Mesendoderm (in vitro differentiated cells): Measurements from ENCODE around the gene CPNE8.

Experiments used
- DNase-seq: peaks from one replicate; pipeline ENCODE4 v3.0.0; 2013
- H2AK5ac ChIP-seq: 2 replicates; pipeline ENCODE4 v1.6.1; 2013; ENCODE audit warnings: low read length, inconsistent platforms
- H2BK120ac ChIP-seq: 2 replicates; pipeline ENCODE4 v1.6.1; 2013; ENCODE audit warnings: low read depth, mild to moderate bottlenecking, low read length, moderate library complexity, mixed read lengths
- H2BK15ac ChIP-seq: replicated peaks from 2 replicates; pipeline ENCODE4 v1.6.1; 2013; ENCODE audit warnings: low read depth, mild to moderate bottlenecking, moderate library complexity
- H2BK5ac ChIP-seq: 2 replicates; pipeline ENCODE4 v1.6.1; 2013; ENCODE audit warnings: low read length, inconsistent platforms
- H3K18ac ChIP-seq: 2 replicates; pipeline ENCODE4 v1.6.1; 2013; ENCODE audit warnings: mild to moderate bottlenecking, low read length, mixed read lengths
- H3K23ac ChIP-seq: one replicate; pipeline ENCODE4 v1.6.1; 2013; ENCODE audit warnings: low read length
- H3K27ac ChIP-seq: 2 replicates; pipeline ENCODE4 v1.5.1; 2013; ENCODE audit warnings: low read depth, mild to moderate bottlenecking, inconsistent platforms, low read length, moderate library complexity
- H3K27me3 ChIP-seq: 2 replicates; pipeline ENCODE4 v1.6.1; 2013; ENCODE audit warnings: low read length, control low read depth, mild to moderate bottlenecking, inconsistent platforms; ENCODE audit not compliant: insufficient read depth, poor library complexity
- H3K36me3 ChIP-seq: 2 replicates; pipeline ENCODE4 v1.6.1; 2013; ENCODE audit warnings: low read length, inconsistent platforms; ENCODE audit not compliant: control insufficient read depth, insufficient read depth
- H3K4ac ChIP-seq: one replicate; pipeline ENCODE4 v1.6.1; 2013; ENCODE audit warnings: low read depth, mild to moderate bottlenecking, low read length, moderate library complexity
- H3K4me1 ChIP-seq: 2 replicates; pipeline ENCODE4 v1.6.1; 2013; ENCODE audit warnings: low read depth, low read length, inconsistent platforms; ENCODE audit not compliant: control insufficient read depth
- H3K4me2 ChIP-seq: 2 replicates; pipeline ENCODE4 v1.6.1; 2013; ENCODE audit warnings: low read length
- H3K4me3 ChIP-seq: 2 replicates; pipeline ENCODE4 v1.5.1; 2013; ENCODE audit warnings: mild to moderate bottlenecking, low read length
- H3K56ac ChIP-seq: one replicate; pipeline ENCODE4 v1.6.1; 2013; ENCODE audit warnings: low read length
- H3K79me1 ChIP-seq: 2 replicates; pipeline ENCODE4 v1.6.1; 2013; ENCODE audit warnings: low read length, inconsistent platforms
- H3K79me2 ChIP-seq: 2 replicates; pipeline ENCODE4 v1.6.1; 2013; ENCODE audit warnings: mild to moderate bottlenecking, low read length; ENCODE audit not compliant: control insufficient read depth, insufficient read depth
- H3K9ac ChIP-seq: 2 replicates; pipeline ENCODE4 v1.6.1; 2013; ENCODE audit warnings: low read length, inconsistent platforms
- H4K5ac ChIP-seq: one replicate; pipeline ENCODE4 v1.6.1; 2013; ENCODE audit warnings: low read length
- H4K8ac ChIP-seq: one replicate; pipeline ENCODE4 v1.6.1; 2013; ENCODE audit warnings: low read depth, mild to moderate bottlenecking, control low read depth, low read length, moderate library complexity
- WGBS: extraction: QIAGEN DNeasy Blood & Tissue Kit; methylation state at CpG from one replicate; pipeline ENCODE4 v1.1.7; 2013; ENCODE audit warnings: low lambda C conversion rate, missing lambda C conversion rate; ENCODE audit not compliant: insufficient coverage; ENCODE audit errors: extremely low coverage; 5-methylcytosine and 5-hydroxymethylcytosine counted together

The CPNE8 gene

GRCh38 chr12:38783304-38783703 is 122.1 kb downstream of the CPNE8 start:
- no peak overlapping the region for H2BK120ac ChIP-seq
- H3K9ac ChIP-seq: no peak overlapping the region
- no peak overlapping the region for H3K23ac ChIP-seq
- H2BK5ac ChIP-seq: no peak overlapping the region
- H3K4me2 ChIP-seq: no peak overlapping the region
- no peak overlapping the region for H3K27ac ChIP-seq
- H3K27me3 ChIP-seq: no peaks in the 10 kb centered on the region
- H3K4me1 ChIP-seq: no peaks in the 10 kb centered on the region
- peak; percentile 15 for DNase-seq
- no peak overlapping the region for H3K4ac ChIP-seq
- no peaks in the 10 kb centered on the region for H3K79me1 ChIP-seq
- H2AK5ac ChIP-seq: no peak overlapping the region
- no CpG with 5 or more reads among the region's 2 CpGs for WGBS
- no peak overlapping the region for H4K8ac ChIP-seq
- no peak overlapping the region for H2BK15ac ChIP-seq
- H3K36me3 ChIP-seq: no peaks in the 10 kb centered on the region
- no peak overlapping the region for H3K56ac ChIP-seq
- no peaks in the 10 kb centered on the region for H3K79me2 ChIP-seq
- H4K5ac ChIP-seq: no peak overlapping the region
- H3K18ac ChIP-seq: no peak overlapping the region
- H3K4me3 ChIP-seq: no peak overlapping the region

DNA sequence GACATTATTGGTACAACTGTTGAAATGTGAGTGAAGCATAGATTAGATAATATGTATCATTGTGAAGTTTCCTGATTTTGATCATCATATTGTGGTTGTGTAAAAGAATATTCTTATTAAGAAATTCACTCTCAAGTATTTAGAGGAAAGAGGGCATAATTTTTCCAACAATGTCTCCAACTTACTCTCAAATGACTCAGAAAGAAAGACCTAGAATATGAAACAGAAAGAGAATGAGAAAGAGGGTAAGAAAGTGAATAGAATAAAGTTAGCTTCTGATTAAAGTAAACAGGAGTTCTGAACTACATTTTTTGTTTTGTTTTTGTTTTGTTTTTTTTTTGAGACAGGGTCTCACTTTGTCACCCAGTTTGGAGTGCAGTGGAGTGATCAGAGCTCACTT is 123.0 kb downstream of the CPNE8 start:
- no peak overlapping the region for H2AK5ac ChIP-seq
- no peak overlapping the region for H3K18ac ChIP-seq
- DNase-seq: no peak
- no peaks in the 10 kb centered on the region for H3K4me1 ChIP-seq
- no peak overlapping the region for H2BK15ac ChIP-seq
- no peak overlapping the region for H2BK120ac ChIP-seq
- no peak overlapping the region for H3K4me3 ChIP-seq
- no peak overlapping the region for H3K23ac ChIP-seq
- H3K56ac ChIP-seq: no peak overlapping the region
- H3K36me3 ChIP-seq: no peaks in the 10 kb centered on the region
- H4K5ac ChIP-seq: no peak overlapping the region
- no peak overlapping the region for H3K9ac ChIP-seq
- H3K79me2 ChIP-seq: no peaks in the 10 kb centered on the region
- no peak overlapping the region for H3K4me2 ChIP-seq
- no peaks in the 10 kb centered on the region for H3K79me1 ChIP-seq
- H3K27me3 ChIP-seq: no peaks in the 10 kb centered on the region
- no peak overlapping the region for H2BK5ac ChIP-seq
- H4K8ac ChIP-seq: no peak overlapping the region
- H3K27ac ChIP-seq: no peak overlapping the region
- H3K4ac ChIP-seq: no peak overlapping the region

DNA sequence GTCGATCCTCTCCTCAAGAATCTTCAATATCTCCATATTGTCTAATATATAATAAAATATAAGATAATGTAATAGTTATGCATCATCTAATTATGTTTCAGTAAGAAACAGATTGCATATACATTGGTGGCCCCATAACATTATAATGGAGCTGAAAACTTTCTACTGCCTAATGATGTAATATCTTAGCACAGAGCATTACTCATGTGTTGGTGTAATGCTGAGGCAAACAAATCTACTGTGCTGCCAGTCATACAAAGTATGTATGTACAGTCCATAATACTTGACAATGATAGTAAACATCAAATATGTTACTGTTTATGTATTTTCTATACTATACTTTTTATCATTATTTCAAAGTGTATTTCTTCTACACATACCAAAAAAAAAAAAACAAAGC is 128.7 kb downstream of the CPNE8 start:
- Histone ChIP-seq H2AK5ac (no peak overlapping the region), H3K79me2 (no peaks in the 10 kb centered on the region), H3K4me3 (no peak overlapping the region), H3K23ac (no peak overlapping the region), H3K4me1 (no peaks in the 10 kb centered on the region), H4K8ac (no peak overlapping the region), H2BK120ac (no peak overlapping the region), H3K4me2 (no peak overlapping the region), H3K18ac (no peak overlapping the region), H3K9ac (no peak overlapping the region), H3K4ac (no peak overlapping the region), H4K5ac (no peak overlapping the region), H3K79me1 (no peaks in the 10 kb centered on the region), H3K36me3 (no peaks in the 10 kb centered on the region), H3K27me3 (no peaks in the 10 kb centered on the region), H2BK5ac (no peak overlapping the region), H2BK15ac (no peak overlapping the region), H3K56ac (no peak overlapping the region), H3K27ac (no peak overlapping the region)
- WGBS: no CpG with 5 or more reads among the region's 1 CpG
- DNase-seq: no peak

DNA sequence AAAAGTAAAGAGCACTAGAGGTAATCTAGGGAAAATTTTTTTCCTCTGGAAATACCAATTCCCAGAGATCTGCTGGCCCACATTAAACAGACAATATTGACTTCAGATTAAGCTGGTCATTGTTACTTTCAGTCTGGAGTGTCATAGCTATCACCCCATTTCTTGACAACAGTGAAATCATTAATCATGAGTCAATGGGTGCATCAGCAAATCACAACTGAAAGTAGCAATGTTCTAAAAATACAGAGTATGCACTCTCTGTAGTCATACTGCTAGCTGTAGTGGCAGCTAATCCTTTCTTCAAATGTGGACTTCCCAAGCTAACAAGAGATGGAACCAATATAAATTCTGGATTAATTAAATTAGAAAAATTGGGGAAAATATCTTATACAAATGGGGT is 129.9 kb downstream of the CPNE8 start:
- Histone ChIP-seq H4K8ac (no peak overlapping the region), H3K4me1 (no peaks in the 10 kb centered on the region), H4K5ac (no peak overlapping the region), H3K18ac (no peak overlapping the region), H2BK15ac (no peak overlapping the region), H3K4me3 (no peak overlapping the region), H2BK120ac (no peak overlapping the region), H2BK5ac (no peak overlapping the region), H3K79me1 (no peaks in the 10 kb centered on the region), H3K23ac (no peak overlapping the region), H2AK5ac (no peak overlapping the region), H3K36me3 (no peaks in the 10 kb centered on the region), H3K79me2 (no peaks in the 10 kb centered on the region), H3K4me2 (no peak overlapping the region), H3K27me3 (no peaks in the 10 kb centered on the region), H3K9ac (no peak overlapping the region), H3K4ac (no peak overlapping the region), H3K27ac (no peak overlapping the region), H3K56ac (no peak overlapping the region)
- no peak for DNase-seq

GRCh38 chr12:38772437-38772836 is 133.0 kb downstream of the CPNE8 start:
- Histone ChIP-seq H4K5ac (no peak overlapping the region), H3K4me3 (no peak overlapping the region), H3K36me3 (no peaks in the 10 kb centered on the region), H3K9ac (no peak overlapping the region), H2AK5ac (no peak overlapping the region), H3K79me1 (no peaks in the 10 kb centered on the region), H2BK120ac (no peak overlapping the region), H3K79me2 (no peaks in the 10 kb centered on the region), H3K4ac (no peak overlapping the region), H3K18ac (no peak overlapping the region), H3K4me2 (no peak overlapping the region), H3K23ac (no peak overlapping the region), H3K56ac (no peak overlapping the region), H3K4me1 (no peaks in the 10 kb centered on the region), H4K8ac (no peak overlapping the region), H3K27me3 (no peaks in the 10 kb centered on the region), H2BK5ac (no peak overlapping the region), H2BK15ac (no peak overlapping the region), H3K27ac (no peak overlapping the region)
- no CpG with 5 or more reads among the region's 2 CpGs for WGBS
- DNase-seq: no peak

DNA sequence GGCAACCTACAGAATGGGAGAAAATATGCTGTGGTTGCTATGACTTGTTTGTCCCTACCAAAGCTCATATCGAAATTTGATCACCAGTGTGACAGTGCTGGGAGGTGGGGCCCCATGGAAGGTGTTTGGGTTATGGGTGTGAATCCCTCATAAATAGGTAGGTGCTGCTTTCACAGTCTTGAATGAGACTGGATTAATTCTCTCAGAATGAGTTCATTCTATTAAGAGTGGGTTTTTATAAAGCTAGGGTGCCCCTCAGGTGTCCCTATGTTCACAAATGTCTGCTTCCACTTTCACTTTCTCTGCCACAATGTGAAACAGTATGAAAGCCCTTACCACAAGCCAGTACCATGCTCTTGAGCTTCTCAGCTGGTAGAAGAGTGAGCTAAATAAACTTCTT is 133.5 kb downstream of the CPNE8 start:
- Histone ChIP-seq H3K18ac (no peak overlapping the region), H3K27ac (no peak overlapping the region), H2AK5ac (no peak overlapping the region), H3K79me1 (no peaks in the 10 kb centered on the region), H4K5ac (no peak overlapping the region), H3K4ac (no peak overlapping the region), H3K79me2 (no peaks in the 10 kb centered on the region), H4K8ac (no peak overlapping the region), H3K4me2 (no peak overlapping the region), H2BK120ac (no peak overlapping the region), H2BK15ac (no peak overlapping the region), H3K36me3 (no peaks in the 10 kb centered on the region), H3K4me1 (no peaks in the 10 kb centered on the region), H3K9ac (no peak overlapping the region), H3K27me3 (no peaks in the 10 kb centered on the region), H3K56ac (no peak overlapping the region), H3K4me3 (no peak overlapping the region), H2BK5ac (no peak overlapping the region), H3K23ac (no peak overlapping the region)
- no CpG with 5 or more reads among the region's 1 CpG for WGBS
- no peak for DNase-seq
